Measurements from ENCODE around the gene SF3B6. TPM values are rescaled to one million over a fixed set of nuclear protein-coding genes. Genes with fewer than 3 reads are reported as not detected.
"Not testable (repeated sequence)": the region's sequence is repeated elsewhere in the genome, so short reads cannot be mapped to it uniquely, and the experiment has no call there.

SF3B6 gene
- total RNA-seq = 100 to 1,000 TPM; 110 to 115 TPM

DNA sequence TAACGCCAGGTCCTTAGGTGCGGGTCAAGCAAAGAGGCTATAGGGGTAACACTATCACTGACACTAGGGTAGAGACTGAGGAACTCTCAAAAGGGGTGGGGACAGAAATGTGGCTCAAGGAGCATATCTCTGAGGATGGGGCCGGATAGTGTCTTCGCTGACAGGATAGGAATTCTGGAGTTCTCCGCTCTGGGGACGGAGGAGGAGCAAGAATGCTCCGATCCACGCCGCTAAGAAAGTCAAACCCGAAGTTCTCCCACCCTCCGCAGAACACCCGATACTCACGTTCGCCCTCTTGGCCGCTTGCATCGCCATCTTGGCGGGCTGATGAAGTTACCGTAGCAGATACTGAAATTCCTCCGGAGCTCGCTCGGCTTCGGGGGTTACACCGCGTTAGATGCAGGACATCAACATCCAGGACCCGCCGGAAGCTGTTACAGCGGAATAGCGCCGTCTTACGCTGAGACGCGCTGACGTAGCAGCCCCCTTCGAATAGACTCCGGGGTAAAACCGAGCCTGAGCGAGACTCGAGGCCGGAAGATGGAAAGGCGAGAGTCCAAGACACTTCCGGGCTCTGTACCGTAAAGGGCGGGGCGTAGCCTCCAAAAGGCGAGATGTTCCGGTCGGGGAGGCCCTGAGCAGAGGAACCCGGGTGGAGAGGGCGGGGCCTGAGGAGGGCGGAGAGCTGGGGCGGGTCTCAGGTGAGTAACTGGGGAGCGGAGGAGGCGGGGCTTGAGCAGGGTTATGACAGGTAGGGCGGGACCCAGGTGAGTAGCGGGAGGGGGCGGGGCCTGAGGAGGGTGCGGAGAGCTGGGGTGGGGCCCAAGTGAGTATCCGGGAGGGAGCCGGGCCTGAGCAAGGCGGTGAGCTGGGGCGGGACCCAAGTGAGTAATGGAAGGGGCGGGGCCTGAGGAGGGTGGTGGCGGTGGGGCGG lies at the start of gene SF3B6:
SF3B6 (minus strand) TSS at position 412 of the 934 bp plus-strand sequence; CDS start at position 315, 97 bp downstream.
- H3K9me3 Mint-ChIP-seq = no peaks in the 10 kb centered on the region
- ATAC-seq (replicated peaks in 1 of 2) = peak; percentile 89 to 91
- peaks cover 43% of the 10 kb centered on the region for H3K4me1 Mint-ChIP-seq (ENCODE audit: low read depth)
- no peaks in the 10 kb centered on the region for H3K27me3 Mint-ChIP-seq (ENCODE audit: low read depth)
- peak within 1 kb of the TSS; percentile 89 to 98 for H3K4me3 Mint-ChIP-seq
- DNase-seq = peak; percentile 100
- peaks cover 2 to 11% of the 10 kb centered on the region in 2 donors for H3K36me3 Mint-ChIP-seq (ENCODE audit: insufficient read depth in 2 of 2)
- peak within 1 kb of the TSS; percentile 86 for H3K27ac Mint-ChIP-seq

DNA sequence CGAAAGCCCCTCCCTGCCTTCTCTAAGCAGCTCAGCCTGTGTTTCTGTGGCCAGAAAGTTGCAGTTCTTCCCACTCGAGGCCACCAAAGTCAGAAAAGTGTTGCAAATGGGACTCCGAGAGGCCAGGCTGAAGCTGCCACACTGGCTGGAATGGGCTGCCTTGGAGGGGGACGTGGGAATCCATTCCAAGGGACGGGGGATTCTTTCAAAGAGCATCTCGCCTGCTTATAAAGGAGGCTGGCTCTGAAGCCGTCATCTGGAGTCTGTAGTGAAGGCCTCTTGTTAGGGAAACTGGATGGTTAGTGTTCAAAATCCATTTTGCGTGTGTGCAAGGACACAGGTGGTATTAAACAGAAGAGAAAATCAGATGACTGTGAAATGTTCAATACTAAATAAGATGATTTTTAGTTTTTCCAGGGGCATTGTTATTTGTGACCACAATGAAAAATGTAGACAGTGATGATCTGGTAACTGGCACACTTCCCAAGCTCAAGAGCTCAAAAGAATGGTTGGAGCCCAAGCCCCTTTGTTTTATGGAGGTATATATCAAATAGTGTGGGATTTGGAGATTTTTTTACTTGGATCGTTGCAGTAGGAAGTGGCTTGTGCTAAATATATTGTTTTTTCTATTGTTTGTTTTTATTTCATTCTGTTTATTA lies 47.9 kb upstream of the SF3B6 start:
- H3K27me3 Mint-ChIP-seq (ENCODE audit: low read depth) = no peaks in the 10 kb centered on the region
- peaks cover 13% of the 10 kb centered on the region for H3K4me1 Mint-ChIP-seq (ENCODE audit: low read depth)
- no peaks in the 10 kb centered on the region for H3K9me3 Mint-ChIP-seq
- peak overlapping the region; percentile 48 for H3K27ac Mint-ChIP-seq
- H3K36me3 Mint-ChIP-seq (ENCODE audit: insufficient read depth in 2 of 2) = no peaks in the 10 kb centered on the region
- peak overlapping the region; percentile 85 to 92 for H3K4me3 Mint-ChIP-seq
- ATAC-seq (replicated peaks in 1 of 2) (peak in 1 of 2 donors; percentile 5), DNase-seq (no peak)

- Mint-ChIP-seq H3K4me1 (ENCODE audit: low read depth) (peaks cover 13% of the 10 kb centered on the region), H3K36me3 (ENCODE audit: insufficient read depth in 2 of 2) (no peaks in the 10 kb centered on the region), H3K9me3 (no peaks in the 10 kb centered on the region), H3K27ac (peak within 1 kb of the TSS; percentile 95), H3K27me3 (ENCODE audit: low read depth) (no peaks in the 10 kb centered on the region), H3K4me3 (peak within 1 kb of the TSS; percentile 88 to 92)
- DNase-seq (peak; percentile 85 to 86), ATAC-seq (replicated peaks in 1 of 2) (peak; percentile 95 to 96)
Measured at GRCh38 chr2:24123195-24123921, 47.2 kb upstream of the SF3B6 start, which contains the start of the genes FAM228B and PFN4. Gene FAM228B (plus strand): TSS chr2:24123469. CDS start chr2:24124362, 893 bp downstream. Gene PFN4 (minus strand): TSS chr2:24123334. CDS start chr2:24122535, 799 bp downstream.

GRCh38 chr2:24122366-24123194 lies 46.5 kb upstream of the SF3B6 start:
- DNase-seq (no peak), ATAC-seq (replicated peaks in 1 of 2) (no peak)
- Mint-ChIP-seq H3K4me1 (ENCODE audit: low read depth) (peaks cover 13% of the 10 kb centered on the region), H3K9me3 (no peaks in the 10 kb centered on the region), H3K4me3 (peak overlapping the region; percentile 88 to 91), H3K27ac (peak overlapping the region; percentile 95), H3K36me3 (ENCODE audit: insufficient read depth in 2 of 2) (no peaks in the 10 kb centered on the region), H3K27me3 (ENCODE audit: low read depth) (no peaks in the 10 kb centered on the region)

DNA sequence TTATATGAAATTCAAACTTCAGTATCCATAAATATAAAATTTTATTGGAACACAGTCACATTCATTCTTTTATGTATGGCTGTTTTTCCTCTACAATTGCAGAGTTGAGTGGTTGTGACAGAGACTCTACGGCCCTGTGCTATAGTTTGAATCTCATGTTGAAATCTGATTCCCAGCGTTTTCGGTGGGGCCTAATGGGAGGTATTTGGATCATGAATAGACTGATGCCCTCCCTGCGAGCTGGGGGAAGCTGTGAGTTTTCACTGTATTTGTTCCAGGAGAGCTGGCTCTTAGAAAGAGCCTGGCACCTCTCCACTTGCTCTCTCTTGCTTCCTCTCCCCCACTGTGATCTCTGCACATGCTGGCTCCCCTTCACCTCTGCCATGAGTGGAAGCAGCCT lies 45.3 kb upstream of the SF3B6 start:
- Mint-ChIP-seq H3K36me3 (ENCODE audit: insufficient read depth in 2 of 2) (no peaks in the 10 kb centered on the region), H3K4me1 (ENCODE audit: low read depth) (peaks cover 13% of the 10 kb centered on the region), H3K4me3 (no peak overlapping the region), H3K27me3 (ENCODE audit: low read depth) (no peaks in the 10 kb centered on the region), H3K9me3 (no peaks in the 10 kb centered on the region), H3K27ac (no peak overlapping the region)
- DNase-seq (no peak), ATAC-seq (replicated peaks in 1 of 2) (no peak)

DNA sequence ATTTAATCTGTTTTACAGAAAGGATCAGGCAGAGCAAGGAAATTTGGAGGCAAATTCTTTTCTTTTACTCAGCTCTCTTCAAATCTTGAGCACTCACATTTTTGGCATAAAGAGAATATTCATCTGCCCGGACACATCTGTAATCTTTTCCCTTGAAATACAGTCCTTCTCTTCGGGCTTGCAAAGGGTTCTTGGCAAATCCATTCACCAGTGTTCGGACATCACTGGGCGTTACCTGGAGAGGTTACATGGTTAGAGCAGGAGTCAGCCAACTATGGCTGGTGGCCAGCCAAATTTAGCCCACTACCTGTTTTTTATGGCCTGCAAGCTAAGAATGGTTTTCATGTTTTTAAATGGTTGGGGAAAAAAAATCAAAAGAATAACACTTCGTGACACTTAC lies 44.9 kb upstream of the SF3B6 start:
- no peak overlapping the region for H3K27ac Mint-ChIP-seq
- no peak overlapping the region for H3K4me3 Mint-ChIP-seq
- no peaks in the 10 kb centered on the region for H3K9me3 Mint-ChIP-seq
- no peak for DNase-seq
- no peaks in the 10 kb centered on the region for H3K36me3 Mint-ChIP-seq (ENCODE audit: insufficient read depth in 2 of 2)
- H3K4me1 Mint-ChIP-seq (ENCODE audit: low read depth) = peaks cover 13% of the 10 kb centered on the region
- no peak for ATAC-seq (replicated peaks in 1 of 2)
- H3K27me3 Mint-ChIP-seq (ENCODE audit: low read depth) = no peaks in the 10 kb centered on the region

GRCh38 chr2:24117902-24118301 lies 41.8 kb upstream of the SF3B6 start:
- H3K27ac Mint-ChIP-seq = no peak overlapping the region
- H3K9me3 Mint-ChIP-seq = no peaks in the 10 kb centered on the region
- no peak for ATAC-seq (replicated peaks in 1 of 2)

GRCh38 chr2:24115057-24115456 lies 38.9 kb upstream of the SF3B6 start:
- no peak overlapping the region for H3K27ac Mint-ChIP-seq
- H3K9me3 Mint-ChIP-seq = no peaks in the 10 kb centered on the region

More at GRCh38 chr2:24117902-24118301, 41.8 kb upstream of the SF3B6 start:
- Mint-ChIP-seq H3K36me3 (ENCODE audit: insufficient read depth in 2 of 2) (no peaks in the 10 kb centered on the region), H3K27me3 (ENCODE audit: low read depth) (no peaks in the 10 kb centered on the region), H3K4me3 (no peak overlapping the region), H3K4me1 (ENCODE audit: low read depth) (peaks cover 5% of the 10 kb centered on the region)
- no peak for DNase-seq

DNA sequence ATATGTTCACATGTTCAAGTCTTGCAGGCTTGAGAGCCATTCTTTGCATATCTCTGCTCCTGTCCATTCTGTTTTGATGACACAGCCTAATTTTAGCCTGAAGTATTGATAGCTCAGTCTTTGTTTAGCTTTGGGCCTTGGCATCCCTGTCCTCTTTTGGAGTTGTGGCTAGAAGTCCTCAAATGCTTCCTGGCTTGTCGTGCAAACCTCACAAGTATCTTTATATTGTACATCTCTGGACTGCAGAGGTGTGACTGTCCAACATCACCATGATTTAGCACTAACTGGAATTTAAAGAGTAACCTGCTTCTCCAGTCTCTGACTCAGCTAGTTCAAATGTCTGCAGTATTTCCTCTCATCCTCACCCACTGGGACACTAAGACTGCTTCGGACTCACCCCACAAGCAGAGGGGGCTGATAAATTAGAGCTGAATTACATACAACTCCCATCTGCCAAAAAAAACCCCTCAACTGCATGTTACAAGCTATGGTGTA lies 35.3 kb upstream of the SF3B6 start:
- no peak for ATAC-seq (replicated peaks in 1 of 2)
- H3K4me1 Mint-ChIP-seq (ENCODE audit: low read depth) = no peaks in the 10 kb centered on the region

More at GRCh38 chr2:24115057-24115456, 38.9 kb upstream of the SF3B6 start:
- no peak overlapping the region for H3K4me3 Mint-ChIP-seq
- ATAC-seq (replicated peaks in 1 of 2) (no peak), DNase-seq (no peak)
- H3K4me1 Mint-ChIP-seq (ENCODE audit: low read depth) = no peaks in the 10 kb centered on the region
- no peaks in the 10 kb centered on the region for H3K36me3 Mint-ChIP-seq (ENCODE audit: insufficient read depth in 2 of 2)
- H3K27me3 Mint-ChIP-seq (ENCODE audit: low read depth) = no peaks in the 10 kb centered on the region

GRCh38 chr2:24110660-24111303 lies 34.7 kb upstream of the SF3B6 start:
- DNase-seq = no peak
- no peaks in the 10 kb centered on the region for H3K4me1 Mint-ChIP-seq (ENCODE audit: low read depth)
- H3K36me3 Mint-ChIP-seq (ENCODE audit: insufficient read depth in 2 of 2) = peaks cover 2% of the 10 kb centered on the region in 2 donors
- no peak for ATAC-seq (replicated peaks in 1 of 2)
- H3K27me3 Mint-ChIP-seq (ENCODE audit: low read depth) = no peaks in the 10 kb centered on the region
- no peak overlapping the region for H3K27ac Mint-ChIP-seq
- H3K9me3 Mint-ChIP-seq = peaks cover 4 to 8% of the 10 kb centered on the region in 2 donors
- H3K4me3 Mint-ChIP-seq = no peak overlapping the region

More for the DNA sequence above, 35.3 kb upstream of the SF3B6 start:
- peaks cover 0 to 2% of the 10 kb centered on the region in 2 donors for H3K36me3 Mint-ChIP-seq (ENCODE audit: insufficient read depth in 2 of 2)
- no peak overlapping the region for H3K27ac Mint-ChIP-seq
- peaks cover 4 to 6% of the 10 kb centered on the region in 2 donors for H3K9me3 Mint-ChIP-seq
- no peaks in the 10 kb centered on the region for H3K27me3 Mint-ChIP-seq (ENCODE audit: low read depth)
- DNase-seq = no peak
- no peak overlapping the region for H3K4me3 Mint-ChIP-seq

DNA sequence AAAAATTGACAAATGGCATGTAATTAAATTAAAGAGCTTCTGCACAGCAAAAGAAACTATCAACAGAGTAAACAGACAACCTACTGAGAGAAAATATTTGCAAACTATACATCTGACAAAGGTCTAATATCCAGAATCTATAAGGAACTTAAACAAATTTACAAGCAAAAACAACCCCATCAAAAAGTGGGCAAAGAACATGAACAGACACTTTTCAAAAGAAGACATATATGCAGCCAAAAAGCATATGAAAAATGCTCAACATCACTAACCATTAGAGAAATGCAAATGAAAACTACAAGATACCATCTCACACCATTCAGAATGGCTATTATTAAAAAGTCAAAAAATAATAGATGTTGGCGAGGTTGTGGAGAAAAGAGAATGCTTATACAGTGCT lies 33.3 kb upstream of the SF3B6 start:
- H3K27ac Mint-ChIP-seq; DNase-seq; ATAC-seq (replicated peaks in 1 of 2); H3K4me3 Mint-ChIP-seq; H3K36me3 Mint-ChIP-seq (ENCODE audit: insufficient read depth in 2 of 2); H3K27me3 Mint-ChIP-seq (ENCODE audit: low read depth); H3K4me1 Mint-ChIP-seq (ENCODE audit: low read depth): not testable (repeated sequence)
- H3K9me3 Mint-ChIP-seq = peaks cover 8 to 13% of the 10 kb centered on the region in 2 donors
